ENCODE measurements around the gene NNMT. TPM values are rescaled to one million over a fixed set of nuclear protein-coding genes. Genes with fewer than 3 reads are reported as not detected.

Gene NNMT
- total and polyA plus RNA-seq, 7 donors: 165 to 3,089 (median 751) TPM

DNA sequence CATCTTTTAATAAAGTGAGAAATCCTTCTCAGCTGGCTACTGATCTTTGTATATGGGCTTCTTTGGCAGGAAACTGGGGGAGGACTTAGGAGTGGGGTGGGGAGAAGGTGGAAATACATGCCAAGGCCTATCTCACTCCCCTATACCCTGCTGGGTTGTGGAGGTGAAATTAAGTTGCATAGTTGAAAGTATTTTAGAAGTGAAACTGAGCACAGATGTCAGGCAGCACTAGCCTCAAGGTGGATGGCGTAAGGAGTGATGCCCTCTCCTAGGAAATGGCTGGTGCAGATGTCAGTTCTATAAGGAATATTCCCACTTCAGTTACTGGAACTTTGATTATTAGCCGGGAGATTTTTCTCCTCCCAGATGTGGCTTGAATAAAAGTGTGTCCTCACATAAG, 46.3 kb downstream of the NNMT start:
- DNase-seq (no peak), ATAC-seq (no peak)
- no peak for TF ChIP-seq CTCF (IDR thresholded peaks at IDR 0.05)
- peaks cover 8% of the 10 kb centered on the region for H3K4me1 ChIP-seq
- intact Hi-C loops (cut with DNase I): loop anchor here in 1 of 2 donors (10.0 kb wide), 1 partner anchor 272 kb away; no protein-coding TSS in a partner anchor
- 85 to 94% (median 86%) methylated on average over 2 of the region's 2 CpGs for WGBS, 3 donors
- no peaks in the 10 kb centered on the region for H3K9me3 ChIP-seq
- no peaks in the 10 kb centered on the region for H3K27me3 ChIP-seq (ENCODE audit: insufficient read depth in 3 of 3, low read length in 2 of 3)
- no peak overlapping the region for H3K27ac ChIP-seq
- H3K4me3 ChIP-seq: no peak overlapping the region
- no peaks in the 10 kb centered on the region for H3K36me3 ChIP-seq (ENCODE audit: insufficient read depth in 1 of 2, low read depth in 1 of 2)

- no peak for TF ChIP-seq CTCF (IDR thresholded peaks at IDR 0.05)
- intact Hi-C loops (cut with DNase I): loop anchor here in 1 of 2 donors (10.0 kb wide), 1 partner anchor 272 kb away; no protein-coding TSS in a partner anchor
- no peak for DNase-seq
- Histone ChIP-seq H3K27me3 (ENCODE audit: insufficient read depth in 3 of 3, low read length in 2 of 3) (no peaks in the 10 kb centered on the region), H3K4me1 (peaks cover 8% of the 10 kb centered on the region), H3K27ac (no peak overlapping the region), H3K4me3 (no peak overlapping the region), H3K36me3 (ENCODE audit: insufficient read depth in 1 of 2, low read depth in 1 of 2) (no peaks in the 10 kb centered on the region), H3K9me3 (no peaks in the 10 kb centered on the region)
- 82 to 91% (median 83%) methylated on average over 6 of the region's 6 CpGs for WGBS, 3 donors
- ATAC-seq: no peak
Measured at GRCh38 chr11:114343020-114343419, 46.8 kb downstream of the NNMT start.

DNA sequence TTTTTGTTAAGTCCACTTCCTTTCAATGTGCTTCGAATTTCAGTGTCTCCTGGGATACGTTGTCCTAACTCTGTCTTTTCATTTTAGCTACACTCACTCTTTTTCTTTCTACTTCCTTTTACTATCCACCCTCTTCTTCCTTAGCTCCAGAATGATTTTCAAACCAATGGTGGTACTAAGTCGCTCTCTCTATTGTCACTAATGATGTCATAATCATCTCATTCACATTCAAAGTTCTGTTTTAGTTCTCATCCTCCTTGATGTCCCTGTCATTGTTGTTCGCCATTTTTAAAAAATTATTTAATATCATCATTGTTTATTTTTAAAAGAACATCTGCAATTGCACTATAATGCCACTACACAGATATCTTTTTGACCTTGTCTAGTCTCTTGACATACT, 47.3 kb downstream of the NNMT start:
- Histone ChIP-seq H3K36me3 (ENCODE audit: insufficient read depth in 1 of 2, low read depth in 1 of 2) (no peaks in the 10 kb centered on the region), H3K4me1 (peaks cover 8% of the 10 kb centered on the region), H3K27me3 (ENCODE audit: insufficient read depth in 3 of 3, low read length in 2 of 3) (no peaks in the 10 kb centered on the region), H3K27ac (no peak overlapping the region), H3K4me3 (no peak overlapping the region), H3K9me3 (no peaks in the 10 kb centered on the region)
- DNase-seq: no peak
- TF ChIP-seq CTCF (IDR thresholded peaks at IDR 0.05): no peak
- ATAC-seq: no peak
- WGBS, 3 donors: 76 to 84% (median 82%) methylated on average over 4 of the region's 4 CpGs
- intact Hi-C loops (cut with DNase I): loop anchor here in 1 of 2 donors (10.0 kb wide), 1 partner anchor 271 kb away; no protein-coding TSS in a partner anchor

GRCh38 chr11:114344494-114344893, 48.3 kb downstream of the NNMT start:
- no peak overlapping the region for H3K4me3 ChIP-seq
- peaks cover 8% of the 10 kb centered on the region for H3K4me1 ChIP-seq
- ATAC-seq (no peak), DNase-seq (no peak)
- no peaks in the 10 kb centered on the region for H3K27me3 ChIP-seq (ENCODE audit: insufficient read depth in 3 of 3, low read length in 2 of 3)
- intact Hi-C loops (cut with DNase I): loop anchor here in 1 of 2 donors (10.0 kb wide), 1 partner anchor 270 kb away; no protein-coding TSS in a partner anchor
- no peaks in the 10 kb centered on the region for H3K9me3 ChIP-seq
- TF ChIP-seq CTCF (IDR thresholded peaks at IDR 0.05): no peak
- no peaks in the 10 kb centered on the region for H3K36me3 ChIP-seq (ENCODE audit: insufficient read depth in 1 of 2, low read depth in 1 of 2)
- 76 to 82% (median 80%) methylated on average over 4 of the region's 4 CpGs for WGBS, 3 donors
- H3K27ac ChIP-seq: no peak overlapping the region

All from psoas muscle (tissue), 8 donors.